MCF 10A (cell line): Measurements from ENCODE around the gene NR3C2. TPM values are rescaled to one million over a fixed set of nuclear protein-coding genes. Genes with fewer than 3 reads are reported as not detected.

ENCODE experiments used
- BruUV-seq: library from RNA; stranded (reverse); fragments of 400-500 nt; replicated peaks from 2 replicates; lab custom pipeline; 2021; lab: Mats Ljungman, UMichigan
- CTCF ChIA-PET: fragments of 300-600 bp; sonication (Branson Sonifier 250); formaldehyde crosslinking; extraction: SDS; loops from one replicate; lab custom pipeline; 2021; ENCODE audit warnings: antibody characterized with exemption, inconsistent platforms; lab: Yijun Ruan, JAX
- POLR2A ChIA-PET: fragments of 300-600, 350-650 bp; sonication (Branson Sonifier 250); formaldehyde crosslinking; extraction: SDS; loops from one replicate; lab custom pipeline; 2020; ENCODE audit warnings: antibody characterized with exemption, inconsistent platforms; lab: Yijun Ruan, JAX
- DNase-seq: peaks from one replicate; pipeline ENCODE4 v3.0.0-alpha.2; 2018; ENCODE audit not compliant: unreplicated experiment
- H3K27ac Mint-ChIP-seq: one replicate; pipeline ENCODE4 v1.8.0; 2022; ENCODE audit warnings: mild to moderate bottlenecking, low read depth, mixed read lengths; ENCODE audit not compliant: unreplicated experiment
- H3K27me3 Mint-ChIP-seq: one replicate; pipeline ENCODE4 v1.8.0; 2022; ENCODE audit warnings: mixed read lengths; ENCODE audit not compliant: insufficient read depth, unreplicated experiment
- H3K36me3 Mint-ChIP-seq: one replicate; pipeline ENCODE4 v1.8.0; 2022; ENCODE audit warnings: mild to moderate bottlenecking, moderate library complexity, mixed read lengths; ENCODE audit not compliant: insufficient read depth, unreplicated experiment
- H3K4me1 Mint-ChIP-seq: one replicate; pipeline ENCODE4 v1.8.0; 2022; ENCODE audit warnings: mixed read lengths; ENCODE audit not compliant: insufficient read depth, unreplicated experiment
- H3K4me3 Mint-ChIP-seq: one replicate; pipeline ENCODE4 v1.8.0; 2022; ENCODE audit warnings: mild to moderate bottlenecking, moderate library complexity, mixed read lengths; ENCODE audit not compliant: unreplicated experiment
- H3K9me3 Mint-ChIP-seq: one replicate; pipeline ENCODE4 v1.8.0; 2022; ENCODE audit warnings: mixed read lengths; ENCODE audit not compliant: unreplicated experiment
- CTCF ChIP-seq: fragments of 200-600 bp; IDR thresholded peaks from one replicate; pipeline ENCODE4 v1.8.0; 2022; ENCODE audit warnings: antibody characterized with exemption, mild to moderate bottlenecking; ENCODE audit not compliant: unreplicated experiment
- intact Hi-C: fragments of 100-400 bp; cut with micrococcal nuclease; formaldehyde crosslinking; loops from 2 replicates; pipeline ENCODE4 v1.14.1; 2022
- total RNA-seq: library from RNA; stranded (reverse); gene quantifications from 2 replicates; pipeline ENCODE4 v1.2.3, GENCODE V29; 2022

NR3C2 gene
- total RNA-seq, 1 experiment from 2014 or later, result 0.21 TPM

GRCh38 chr4:148235809-148236208 lies 206.4 kb downstream of the NR3C2 start:
- H3K4me1 Mint-ChIP-seq, result no peaks in the 10 kb centered on the region
- H3K27ac Mint-ChIP-seq, result no peak overlapping the region
- no peak for TF ChIP-seq CTCF
- intact Hi-C loops, result no loop called here
- H3K27me3 Mint-ChIP-seq, result no peaks in the 10 kb centered on the region
- DNase-seq, result no peak
- no TSS peak for BruUV-seq
- no peak overlapping the region for H3K4me3 Mint-ChIP-seq
- CTCF ChIA-PET, result no interaction called here
- POLR2A ChIA-PET, result interaction anchor here (0.7 kb wide), 1 partner anchor 11 kb away, joined by 3 read pairs; no protein-coding TSS in a partner anchor
- H3K9me3 Mint-ChIP-seq, result no peaks in the 10 kb centered on the region
- peaks cover 6% of the 10 kb centered on the region for H3K36me3 Mint-ChIP-seq

- BruUV-seq, result no TSS peak
- Mint-ChIP-seq H3K27ac (no peak overlapping the region), H3K36me3 (no peaks in the 10 kb centered on the region), H3K9me3 (no peaks in the 10 kb centered on the region), H3K27me3 (no peaks in the 10 kb centered on the region), H3K4me1 (no peaks in the 10 kb centered on the region), H3K4me3 (no peak overlapping the region)
- CTCF ChIA-PET, result interaction anchor here (0.6 kb wide), 1 partner anchor 12 kb away, joined by 3 read pairs; no protein-coding TSS in a partner anchor
- DNase-seq, result no peak
- TF ChIP-seq CTCF, result no peak
- intact Hi-C loops, result no loop called here
- POLR2A ChIA-PET, result no interaction called here
These were observed 212.4 kb downstream of the NR3C2 start for GRCh38 chr4:148229798-148230197.

- no peaks in the 10 kb centered on the region for H3K27me3 Mint-ChIP-seq
- POLR2A ChIA-PET, result interaction anchor here (1.0 kb wide), 1 partner anchor 9 kb away, joined by 5 read pairs; no protein-coding TSS in a partner anchor
- TF ChIP-seq CTCF, result no peak
- intact Hi-C loops, result no loop called here
- no peaks in the 10 kb centered on the region for H3K4me1 Mint-ChIP-seq
- no peak overlapping the region for H3K4me3 Mint-ChIP-seq
- DNase-seq, result no peak
- no TSS peak for BruUV-seq
- CTCF ChIA-PET, result interaction anchor here (0.6 kb wide), 1 partner anchor 207 kb away, joined by 3 read pairs; no protein-coding TSS in a partner anchor
- no peaks in the 10 kb centered on the region for H3K9me3 Mint-ChIP-seq
- H3K36me3 Mint-ChIP-seq, result no peaks in the 10 kb centered on the region
- no peak overlapping the region for H3K27ac Mint-ChIP-seq
These were observed 213.2 kb downstream of the NR3C2 start for GRCh38 chr4:148229028-148229427.

- DNase-seq, result no peak
- Mint-ChIP-seq H3K9me3 (no peaks in the 10 kb centered on the region), H3K4me3 (no peak overlapping the region), H3K4me1 (no peaks in the 10 kb centered on the region), H3K27ac (no peak overlapping the region), H3K27me3 (no peaks in the 10 kb centered on the region), H3K36me3 (no peaks in the 10 kb centered on the region)
- no peak for TF ChIP-seq CTCF
- POLR2A ChIA-PET, result no interaction called here
- intact Hi-C loops, result no loop called here
- no TSS peak for BruUV-seq
- CTCF ChIA-PET, result no interaction called here
These were observed 215.1 kb downstream of the NR3C2 start for GRCh38 chr4:148227147-148227546.
